ENCODE results near the gene POFUT1. TPM values are rescaled to one million over a fixed set of nuclear protein-coding genes. Genes with fewer than 3 reads are reported as not detected.

POFUT1 gene
- total RNA-seq (11.2 TPM), polyA plus RNA-seq (9.1 TPM)
- long read RNA-seq, donor 1, full-length matches to known transcripts, result 1 of 1 reads
- long read RNA-seq, donor 1, partial matches to known transcripts, result 0 of 1 reads
- long read RNA-seq, donor 1, other reads (novel, unspliced or antisense), result 0 of 1 reads
- long read RNA-seq, donor 2, full-length matches to known transcripts, result 6 of 6 reads
- long read RNA-seq, donor 2, partial matches to known transcripts, result 0 of 6 reads
- long read RNA-seq, donor 2, other reads (novel, unspliced or antisense), result 0 of 6 reads
- long read RNA-seq, donor 3, full-length matches to known transcripts, result 3 of 3 reads
- long read RNA-seq, donor 3, partial matches to known transcripts, result 0 of 3 reads
- long read RNA-seq, donor 3, other reads (novel, unspliced or antisense), result 0 of 3 reads
- long read RNA-seq, donor 4, full-length matches to known transcripts, result 1 of 1 reads
- long read RNA-seq, donor 4, partial matches to known transcripts, result 0 of 1 reads
- long read RNA-seq, donor 4, other reads (novel, unspliced or antisense), result 0 of 1 reads
- long read RNA-seq, donor 5, full-length matches to known transcripts, result 6 of 6 reads
- long read RNA-seq, donor 5, partial matches to known transcripts, result 0 of 6 reads
- long read RNA-seq, donor 5, other reads (novel, unspliced or antisense), result 0 of 6 reads
- long read RNA-seq, donor 6, full-length matches to known transcripts, result 4 of 4 reads
- long read RNA-seq, donor 6, partial matches to known transcripts, result 0 of 4 reads
- long read RNA-seq, donor 6, other reads (novel, unspliced or antisense), result 0 of 4 reads
- long read RNA-seq, donor 7, full-length matches to known transcripts, result 4 of 4 reads
- long read RNA-seq, donor 7, partial matches to known transcripts, result 0 of 4 reads
- long read RNA-seq, donor 7, other reads (novel, unspliced or antisense), result 0 of 4 reads
- long read RNA-seq, donor 8, full-length matches to known transcripts, result 4 of 4 reads
- long read RNA-seq, donor 8, partial matches to known transcripts, result 0 of 4 reads
- long read RNA-seq, donor 8, other reads (novel, unspliced or antisense), result 0 of 4 reads
- long read RNA-seq, donor 9, full-length matches to known transcripts, result 1 of 1 reads
- long read RNA-seq, donor 9, partial matches to known transcripts, result 0 of 1 reads
- long read RNA-seq, donor 9, other reads (novel, unspliced or antisense), result 0 of 1 reads
- long read RNA-seq, donor 10, full-length matches to known transcripts, result 3 of 3 reads
- long read RNA-seq, donor 10, partial matches to known transcripts, result 0 of 3 reads
- long read RNA-seq, donor 10, other reads (novel, unspliced or antisense), result 0 of 3 reads

DNA sequence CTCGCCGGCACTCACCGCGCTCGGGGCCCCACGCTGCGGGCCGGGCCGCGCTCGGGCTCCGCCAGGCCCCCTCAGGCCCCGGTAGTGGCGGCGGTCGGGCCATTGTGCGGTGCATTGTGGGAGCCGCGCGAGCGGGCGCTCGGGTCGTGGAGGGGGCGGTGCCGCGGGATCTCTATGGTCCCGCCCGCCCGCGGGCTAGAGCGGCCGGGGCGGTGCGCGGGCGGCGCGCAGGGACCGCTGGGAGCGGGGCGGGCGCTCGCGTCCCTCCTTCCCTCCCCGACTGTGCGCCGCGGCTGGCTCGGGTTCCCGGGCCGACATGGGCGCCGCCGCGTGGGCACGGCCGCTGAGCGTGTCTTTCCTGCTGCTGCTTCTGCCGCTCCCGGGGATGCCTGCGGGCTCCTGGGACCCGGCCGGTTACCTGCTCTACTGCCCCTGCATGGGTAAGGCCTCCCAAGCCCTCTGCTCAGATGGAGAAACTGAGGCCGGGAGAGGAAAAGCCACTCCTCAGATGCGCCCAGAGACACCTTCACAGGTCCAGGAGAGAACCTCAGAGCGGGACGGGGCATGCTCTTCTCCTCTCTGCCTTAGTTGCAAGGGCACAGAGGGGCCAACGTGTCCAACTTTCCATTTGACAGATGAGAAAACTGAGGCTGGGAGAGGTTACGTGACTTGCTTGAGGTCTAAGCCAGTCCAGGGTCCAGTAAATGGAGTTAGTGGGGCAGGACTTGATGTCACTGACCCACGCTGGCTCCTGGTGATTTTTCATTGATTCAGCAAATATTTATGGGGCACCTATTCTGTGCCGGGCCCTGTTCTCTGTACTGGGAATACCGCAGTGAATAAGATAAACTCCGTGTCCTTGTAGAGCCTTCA, at the start of gene POFUT1, which contains the start of gene PLAGL2:
TSS of gene POFUT1 (plus strand) at position 255 of the 873 bp plus-strand sequence. CDS start at position 317, 62 bp downstream.
TSS of gene PLAGL2 (minus strand) at position 118 of the 873 bp plus-strand sequence. CDS start 5,565 bp downstream, outside the sequence.
- DNase-seq (ENCODE audit: low read depth in 6 of 9, low spot score in 9 of 9), result peak; percentile 42 to 93 (median 82)
- Histone ChIP-seq H3K27me3 (ENCODE audit: control insufficient read depth in 2 of 2, insufficient read depth in 1 of 2, low read length in 1 of 2) (no peaks in the 10 kb centered on the region), H3K27ac (ENCODE audit: low read depth in 1 of 2, low read length in 1 of 2) (peak within 1 kb of the TSS; percentile 50 to 74), H3K4me1 (ENCODE audit: control insufficient read depth in 2 of 2, insufficient read depth in 2 of 2, low read length in 2 of 2) (peaks cover 18 to 43% of the 10 kb centered on the region in 2 donors), H3K4me3 (ENCODE audit: low read length in 2 of 2) (peak within 1 kb of the TSS; percentile 93 to 94), H3K9me3 (ENCODE audit: control insufficient read depth in 2 of 2, insufficient read depth in 1 of 2, low read length in 1 of 2) (no peaks in the 10 kb centered on the region), H3K36me3 (ENCODE audit: control insufficient read depth in 2 of 2, insufficient read depth in 2 of 2, low read length in 1 of 2) (peaks cover 31 to 39% of the 10 kb centered on the region in 2 donors)
- 2% methylated on average over 73 of the region's 74 CpGs for WGBS

DNA sequence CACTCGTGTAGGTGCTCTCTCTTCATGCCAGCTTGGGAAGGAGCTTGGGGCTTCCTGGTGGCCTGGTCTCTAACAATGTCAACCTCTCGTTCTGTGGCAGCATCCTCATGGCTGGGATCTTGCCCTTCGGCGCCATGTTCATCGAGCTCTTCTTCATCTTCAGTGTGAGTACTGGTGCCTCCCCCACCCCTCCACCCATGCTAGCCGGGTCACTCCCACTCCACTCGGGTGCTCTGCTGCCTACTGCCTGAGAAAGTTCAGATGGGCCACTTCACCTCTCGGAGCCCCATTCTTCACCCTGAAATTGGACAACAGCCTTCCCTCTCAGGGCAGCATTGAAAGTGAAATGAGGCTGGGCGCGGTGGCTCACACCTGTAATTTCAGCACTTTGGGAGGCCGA, 49.3 kb upstream of the POFUT1 start:
- DNase-seq (ENCODE audit: low read depth in 6 of 9, low spot score in 9 of 9), result no peak
- no peaks in the 10 kb centered on the region for H3K9me3 ChIP-seq (ENCODE audit: control insufficient read depth in 2 of 2, insufficient read depth in 1 of 2, low read length in 1 of 2)
- peaks cover 0 to 10% of the 10 kb centered on the region in 2 donors for H3K4me1 ChIP-seq (ENCODE audit: control insufficient read depth in 2 of 2, insufficient read depth in 2 of 2, low read length in 2 of 2)
- no peaks in the 10 kb centered on the region for H3K27me3 ChIP-seq (ENCODE audit: control insufficient read depth in 2 of 2, insufficient read depth in 1 of 2, low read length in 1 of 2)
- no peak overlapping the region for H3K27ac ChIP-seq (ENCODE audit: low read depth in 1 of 2, low read length in 1 of 2)
- peaks cover 66 to 69% of the 10 kb centered on the region in 2 donors for H3K36me3 ChIP-seq (ENCODE audit: control insufficient read depth in 2 of 2, insufficient read depth in 2 of 2, low read length in 1 of 2)
- no peak overlapping the region for H3K4me3 ChIP-seq (ENCODE audit: low read length in 2 of 2)
- WGBS, result 98% methylated on average over 11 of the region's 11 CpGs

DNA sequence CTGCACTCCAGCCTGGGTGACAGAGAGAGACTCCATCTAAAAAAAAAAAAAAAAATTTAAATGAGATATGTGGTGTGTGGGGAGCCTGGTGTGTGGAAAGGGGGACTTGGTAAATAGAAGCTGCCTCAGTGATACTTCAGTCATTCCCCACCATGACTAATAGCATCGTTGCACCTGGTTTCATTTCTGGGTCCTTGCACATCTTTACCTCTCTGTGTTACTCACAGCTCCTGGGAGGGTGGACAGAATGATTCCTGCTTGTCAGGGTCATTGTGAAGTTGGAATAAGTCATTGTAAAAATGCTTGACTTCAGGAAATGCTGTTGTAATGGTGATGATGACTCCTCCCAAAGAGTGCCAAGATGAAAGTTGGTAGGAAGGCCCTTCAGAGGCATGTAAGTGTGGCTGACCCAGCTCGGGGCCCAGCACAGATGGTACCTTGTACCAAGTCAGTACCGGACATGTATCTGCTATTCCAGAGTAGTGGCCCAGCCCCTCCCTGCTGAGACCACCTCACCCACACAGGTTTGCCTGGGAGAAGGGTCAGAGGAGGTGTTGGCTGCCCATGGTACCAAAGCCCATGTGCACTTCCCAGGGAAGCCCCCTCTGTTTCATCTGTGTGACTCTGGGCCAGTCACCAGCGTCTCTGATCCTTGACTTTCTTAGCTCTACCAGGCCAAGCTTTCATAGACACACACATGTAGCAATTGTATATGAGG, 48.6 kb upstream of the POFUT1 start:
- Histone ChIP-seq H3K4me3 (ENCODE audit: low read length in 2 of 2) (no peak overlapping the region), H3K27me3 (ENCODE audit: control insufficient read depth in 2 of 2, insufficient read depth in 1 of 2, low read length in 1 of 2) (no peaks in the 10 kb centered on the region), H3K4me1 (ENCODE audit: control insufficient read depth in 2 of 2, insufficient read depth in 2 of 2, low read length in 2 of 2) (peaks cover 0 to 10% of the 10 kb centered on the region in 2 donors), H3K36me3 (ENCODE audit: control insufficient read depth in 2 of 2, insufficient read depth in 2 of 2, low read length in 1 of 2) (peaks cover 65 to 67% of the 10 kb centered on the region in 2 donors), H3K9me3 (ENCODE audit: control insufficient read depth in 2 of 2, insufficient read depth in 1 of 2, low read length in 1 of 2) (no peaks in the 10 kb centered on the region), H3K27ac (ENCODE audit: low read depth in 1 of 2, low read length in 1 of 2) (no peak overlapping the region)
- WGBS, result 98% methylated on average over 4 of the region's 4 CpGs
- DNase-seq (ENCODE audit: low read depth in 6 of 9, low spot score in 9 of 9), result no peak

DNA sequence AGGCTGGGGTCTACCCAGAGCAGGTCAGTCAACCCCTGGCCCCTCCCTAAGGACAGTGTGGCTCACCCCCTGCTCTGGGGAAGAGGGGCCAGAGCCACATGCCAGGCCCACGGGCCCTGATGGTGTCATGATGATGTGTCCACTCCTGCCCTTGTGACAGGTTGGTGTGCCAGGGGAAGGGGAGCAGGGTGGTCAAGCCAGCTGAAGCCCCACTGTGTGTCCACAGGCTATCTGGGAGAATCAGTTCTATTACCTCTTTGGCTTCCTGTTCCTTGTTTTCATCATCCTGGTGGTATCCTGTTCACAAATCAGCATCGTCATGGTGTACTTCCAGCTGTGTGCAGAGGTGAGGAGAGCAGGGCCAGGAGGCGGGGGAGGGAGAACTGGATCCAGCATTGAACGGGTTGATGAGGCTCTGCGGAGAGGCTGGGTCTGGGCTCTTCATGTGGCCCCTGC, 47.9 kb upstream of the POFUT1 start:
- Histone ChIP-seq H3K27me3 (ENCODE audit: control insufficient read depth in 2 of 2, insufficient read depth in 1 of 2, low read length in 1 of 2) (no peaks in the 10 kb centered on the region), H3K36me3 (ENCODE audit: control insufficient read depth in 2 of 2, insufficient read depth in 2 of 2, low read length in 1 of 2) (peaks cover 68 to 69% of the 10 kb centered on the region in 2 donors), H3K4me3 (ENCODE audit: low read length in 2 of 2) (no peak overlapping the region), H3K4me1 (ENCODE audit: control insufficient read depth in 2 of 2, insufficient read depth in 2 of 2, low read length in 2 of 2) (peaks cover 0 to 8% of the 10 kb centered on the region in 2 donors), H3K9me3 (ENCODE audit: control insufficient read depth in 2 of 2, insufficient read depth in 1 of 2, low read length in 1 of 2) (no peaks in the 10 kb centered on the region), H3K27ac (ENCODE audit: low read depth in 1 of 2, low read length in 1 of 2) (no peak overlapping the region)
- WGBS, result 96% methylated on average over 5 of the region's 5 CpGs
- DNase-seq (ENCODE audit: low read depth in 6 of 9, low spot score in 9 of 9), result no peak

DNA sequence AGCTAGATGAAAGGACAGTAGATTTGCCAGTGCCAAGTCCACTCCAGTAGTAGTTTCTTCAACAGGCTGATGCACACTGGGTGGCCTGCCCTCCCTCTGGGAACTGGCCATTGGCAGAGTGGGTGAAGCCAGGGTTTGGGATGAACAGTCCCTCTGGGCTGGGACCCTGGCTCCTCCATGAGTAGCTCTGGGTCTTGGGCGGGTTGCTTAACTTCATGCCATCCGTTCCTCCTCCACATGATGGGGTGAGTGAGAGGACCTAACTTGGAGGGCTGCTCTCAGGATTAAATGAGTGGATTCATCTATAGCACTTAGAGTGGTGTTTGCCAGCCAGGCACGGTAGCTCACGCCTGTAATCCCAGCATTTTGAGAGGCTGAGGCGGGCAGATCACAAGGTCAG, 47.3 kb upstream of the POFUT1 start:
- H3K4me1 ChIP-seq (ENCODE audit: control insufficient read depth in 2 of 2, insufficient read depth in 2 of 2, low read length in 2 of 2), result peaks cover 0 to 2% of the 10 kb centered on the region in 2 donors
- H3K4me3 ChIP-seq (ENCODE audit: low read length in 2 of 2), result no peak overlapping the region
- peaks cover 68 to 72% of the 10 kb centered on the region in 2 donors for H3K36me3 ChIP-seq (ENCODE audit: control insufficient read depth in 2 of 2, insufficient read depth in 2 of 2, low read length in 1 of 2)
- H3K9me3 ChIP-seq (ENCODE audit: control insufficient read depth in 2 of 2, insufficient read depth in 1 of 2, low read length in 1 of 2), result no peaks in the 10 kb centered on the region
- no peak overlapping the region for H3K27ac ChIP-seq (ENCODE audit: low read depth in 1 of 2, low read length in 1 of 2)
- WGBS, result 98% methylated on average over 5 of the region's 5 CpGs
- no peaks in the 10 kb centered on the region for H3K27me3 ChIP-seq (ENCODE audit: control insufficient read depth in 2 of 2, insufficient read depth in 1 of 2, low read length in 1 of 2)
- no peak for DNase-seq (ENCODE audit: low read depth in 6 of 9, low spot score in 9 of 9)

DNA sequence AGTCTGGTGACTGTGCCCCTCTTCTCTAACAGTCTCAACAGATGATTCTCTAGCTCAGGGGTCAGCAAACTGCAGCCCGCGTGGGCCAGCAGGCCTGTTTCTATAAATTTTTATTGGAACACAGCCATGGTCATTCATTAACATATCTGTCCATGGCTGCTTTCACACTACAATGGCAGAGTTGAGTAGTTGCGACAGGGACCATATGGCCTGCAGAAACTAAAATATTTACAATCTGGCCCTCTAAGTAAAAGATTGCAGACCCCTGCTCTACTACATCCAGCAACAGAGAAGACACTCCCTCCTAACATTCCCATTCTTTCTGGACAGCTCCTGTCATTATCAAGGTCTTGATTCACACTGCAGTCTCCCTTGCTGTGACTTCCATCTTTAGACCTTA, 45.3 kb upstream of the POFUT1 start:
- WGBS, result 98% methylated on average over 3 of the region's 3 CpGs
- Histone ChIP-seq H3K27ac (ENCODE audit: low read depth in 1 of 2, low read length in 1 of 2) (no peak overlapping the region), H3K4me3 (ENCODE audit: low read length in 2 of 2) (no peak overlapping the region), H3K9me3 (ENCODE audit: control insufficient read depth in 2 of 2, insufficient read depth in 1 of 2, low read length in 1 of 2) (no peaks in the 10 kb centered on the region), H3K4me1 (ENCODE audit: control insufficient read depth in 2 of 2, insufficient read depth in 2 of 2, low read length in 2 of 2) (no peaks in the 10 kb centered on the region), H3K27me3 (ENCODE audit: control insufficient read depth in 2 of 2, insufficient read depth in 1 of 2, low read length in 1 of 2) (no peaks in the 10 kb centered on the region), H3K36me3 (ENCODE audit: control insufficient read depth in 2 of 2, insufficient read depth in 2 of 2, low read length in 1 of 2) (peaks cover 78 to 79% of the 10 kb centered on the region in 2 donors)
- DNase-seq (ENCODE audit: low read depth in 6 of 9, low spot score in 9 of 9), result no peak

DNA sequence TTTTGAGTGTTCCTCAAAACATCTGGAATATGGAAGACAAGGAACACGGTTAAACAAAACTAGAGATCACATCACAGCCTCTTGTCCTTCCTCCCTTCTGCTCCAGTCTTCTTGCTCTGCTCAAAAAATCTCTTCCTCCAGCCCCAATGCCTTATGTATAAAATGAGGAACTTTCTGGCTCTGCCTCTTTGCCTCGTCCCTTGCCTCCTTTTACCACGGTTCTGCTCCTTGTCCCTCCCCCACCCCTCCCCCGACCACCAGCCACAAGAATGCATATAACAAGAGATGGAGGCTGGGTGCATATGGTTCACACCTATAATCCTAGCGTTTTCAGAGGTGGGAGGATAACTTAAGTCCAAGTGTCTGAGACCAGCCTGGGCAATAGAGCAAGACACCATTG, 43.7 kb upstream of the POFUT1 start:
- no peak overlapping the region for H3K27ac ChIP-seq (ENCODE audit: low read depth in 1 of 2, low read length in 1 of 2)
- 80% methylated on average over 5 of the region's 5 CpGs for WGBS
- H3K27me3 ChIP-seq (ENCODE audit: control insufficient read depth in 2 of 2, insufficient read depth in 1 of 2, low read length in 1 of 2), result no peaks in the 10 kb centered on the region
- H3K4me3 ChIP-seq (ENCODE audit: low read length in 2 of 2), result no peak overlapping the region
- no peaks in the 10 kb centered on the region for H3K9me3 ChIP-seq (ENCODE audit: control insufficient read depth in 2 of 2, insufficient read depth in 1 of 2, low read length in 1 of 2)
- H3K36me3 ChIP-seq (ENCODE audit: control insufficient read depth in 2 of 2, insufficient read depth in 2 of 2, low read length in 1 of 2), result peaks cover 65 to 66% of the 10 kb centered on the region in 2 donors
- DNase-seq (ENCODE audit: low read depth in 6 of 9, low spot score in 9 of 9), result no peak
- no peaks in the 10 kb centered on the region for H3K4me1 ChIP-seq (ENCODE audit: control insufficient read depth in 2 of 2, insufficient read depth in 2 of 2, low read length in 2 of 2)

Data from thymus (tissue), 14 donors.